BE2C (cell line): ENCODE measurements around the gene FKBP1B.
A peak's percentile ranks its signal among the peaks of the same experiment; 100 is the strongest.

Experiments used
- DNase-seq: peaks from one replicate; pipeline ENCODE4 v3.0.0-alpha.2; 2020
- H3K27me3 ChIP-seq: fragments of 250-450 bp; sonication (Bioruptor Pico); 2 replicates; pipeline ENCODE4 v1.5.1; 2020; ENCODE audit warnings: mild to moderate bottlenecking
- H3K36me3 ChIP-seq: fragments of 250-450 bp; sonication (Bioruptor Pico); 2 replicates; pipeline ENCODE4 v1.5.1; 2020; ENCODE audit warnings: mild to moderate bottlenecking
- H3K4me1 ChIP-seq: fragments of 250-450 bp; sonication (Bioruptor Pico); 2 replicates; pipeline ENCODE4 v1.5.1; 2020
- H3K4me3 ChIP-seq: 2 replicates; pipeline ENCODE4 v1.5.1; 2011; ENCODE audit warnings: low read depth, low read length
- H3K9me3 ChIP-seq: fragments of 250-450 bp; sonication (Bioruptor Pico); 2 replicates; pipeline ENCODE4 v1.5.1; 2020
- CTCF ChIP-seq: IDR thresholded peaks from 2 replicates; pipeline ENCODE4 v1.5.1; 2012; ENCODE audit warnings: mild to moderate bottlenecking, low read depth, low read length

FKBP1B gene

GRCh38 chr2:24080701-24081100 is 31.2 kb downstream of the FKBP1B start:
- peaks cover 7% of the 10 kb centered on the region; the same call in 1 of the 2 replicates for H3K36me3 ChIP-seq
- TF ChIP-seq CTCF = no peak

DNA sequence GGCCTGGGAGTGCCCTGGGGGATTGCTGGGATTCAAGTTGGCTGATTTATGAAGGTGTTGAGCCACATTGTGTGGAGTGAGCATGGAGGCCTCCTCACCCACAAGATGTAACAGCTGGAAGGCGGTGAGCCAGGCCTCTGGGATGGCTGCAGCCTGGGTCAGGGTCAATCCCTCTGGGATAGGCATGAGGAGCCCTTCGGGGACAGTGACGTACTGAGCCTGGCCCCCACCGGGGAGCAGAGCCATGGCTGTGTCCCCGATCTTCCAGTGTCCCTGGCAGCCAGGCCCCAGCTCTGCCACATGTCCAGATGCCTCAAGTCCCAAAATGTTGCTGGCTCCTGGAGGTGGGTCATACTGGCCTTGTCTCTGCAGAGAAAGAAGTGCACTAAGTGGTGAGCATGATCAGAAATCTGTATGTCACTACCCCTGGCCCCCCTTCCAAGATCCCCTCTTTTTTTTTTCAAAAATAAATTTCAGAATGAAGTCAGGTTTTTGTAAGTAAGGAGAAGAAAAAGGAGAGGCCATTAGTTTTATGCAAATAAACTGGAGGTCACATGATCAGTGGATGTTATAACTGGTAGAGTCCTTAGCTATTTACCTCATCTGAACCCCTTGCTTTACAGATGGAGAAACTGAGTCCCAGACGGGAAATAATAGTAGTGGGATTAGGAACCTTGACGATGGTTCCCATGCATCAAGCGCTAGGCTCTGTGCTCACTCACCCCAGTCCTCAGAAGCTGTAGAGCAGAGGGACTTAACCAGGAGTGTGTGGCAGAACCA is 33.4 kb downstream of the FKBP1B start:
- Histone ChIP-seq H3K36me3 (peaks cover 7% of the 10 kb centered on the region; the same call in 1 of the 2 replicates), H3K4me3 (peak overlapping the region; percentile 77), H3K4me1 (peaks cover 4% of the 10 kb centered on the region; the same call in 1 of the 2 replicates), H3K27me3 (no peaks in the 10 kb centered on the region), H3K9me3 (no peaks in the 10 kb centered on the region)
- DNase-seq = no peak
- no peak for TF ChIP-seq CTCF

More at GRCh38 chr2:24080701-24081100, 31.2 kb downstream of the FKBP1B start:
- Histone ChIP-seq H3K27me3 (no peaks in the 10 kb centered on the region), H3K4me3 (no peak overlapping the region), H3K9me3 (no peaks in the 10 kb centered on the region), H3K4me1 (peaks cover 4% of the 10 kb centered on the region; the same call in 1 of the 2 replicates)
- no peak for DNase-seq

DNA sequence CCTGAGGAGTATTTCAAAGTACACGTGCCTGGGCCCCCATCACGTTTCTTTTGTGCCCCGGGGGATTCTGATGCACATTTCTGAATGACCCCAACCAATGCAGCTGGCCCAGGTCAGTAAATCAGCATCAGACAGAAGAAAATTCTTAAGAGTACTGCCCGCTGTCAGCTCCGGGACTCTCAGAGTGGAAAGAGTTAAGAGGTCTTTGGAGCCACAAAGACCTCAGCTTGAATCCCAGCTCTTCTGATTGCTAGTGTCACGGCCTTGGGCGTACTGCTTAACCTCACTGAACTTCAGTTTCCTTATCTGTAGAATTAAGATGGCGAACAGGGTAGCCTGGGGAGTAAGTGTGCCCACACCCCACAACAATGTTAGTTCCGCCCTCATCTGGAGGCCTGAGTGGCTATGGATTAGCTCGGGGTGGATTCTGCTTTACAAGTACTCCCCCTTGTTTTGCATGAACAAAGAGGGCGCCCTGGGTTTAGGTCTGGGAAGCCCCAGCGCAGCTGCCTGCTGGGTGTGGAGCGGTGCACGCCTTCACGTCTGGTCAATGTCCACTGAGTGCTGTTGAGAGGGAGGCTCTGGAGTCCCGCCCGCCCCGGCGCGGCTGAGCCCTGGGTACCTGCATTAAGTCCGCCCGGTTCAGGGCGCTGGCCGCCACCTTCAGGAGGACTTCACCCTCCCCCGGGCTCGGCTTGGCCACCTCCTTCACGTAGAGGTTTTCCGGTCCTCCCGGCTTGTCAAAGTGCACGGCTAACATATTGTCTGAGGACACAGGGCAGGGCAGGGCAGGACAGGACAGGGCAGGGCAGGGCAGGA is 34.2 kb downstream of the FKBP1B start:
- peak; percentile 88 for DNase-seq
- no peak for TF ChIP-seq CTCF
- H3K9me3 ChIP-seq = no peaks in the 10 kb centered on the region
- H3K4me1 ChIP-seq = peaks cover 4% of the 10 kb centered on the region; the same call in 1 of the 2 replicates
- peaks cover 7% of the 10 kb centered on the region; the same call in 1 of the 2 replicates for H3K36me3 ChIP-seq
- H3K27me3 ChIP-seq = no peaks in the 10 kb centered on the region
- peak overlapping the region; percentile 77 for H3K4me3 ChIP-seq

GRCh38 chr2:24084386-24085199 is 35.1 kb downstream of the FKBP1B start, which contains the start of gene TP53I3:
TP53I3 (minus strand) TSS chr2:24084834; CDS start chr2:24084326, 508 bp downstream.
- H3K36me3 ChIP-seq = peaks cover 7% of the 10 kb centered on the region; the same call in 1 of the 2 replicates
- H3K9me3 ChIP-seq = no peaks in the 10 kb centered on the region
- H3K27me3 ChIP-seq = no peaks in the 10 kb centered on the region
- peak; percentile 77 for TF ChIP-seq CTCF
- peak within 1 kb of the TSS; percentile 77 for H3K4me3 ChIP-seq
- peaks cover 4% of the 10 kb centered on the region; the same call in 1 of the 2 replicates for H3K4me1 ChIP-seq
- DNase-seq = peak; percentile 95

- no peak for DNase-seq
- TF ChIP-seq CTCF = no peak
Measured at GRCh38 chr2:24085200-24085489, 35.6 kb downstream of the FKBP1B start.

More at GRCh38 chr2:24085200-24085489, 35.6 kb downstream of the FKBP1B start:
- peaks cover 7% of the 10 kb centered on the region; the same call in 1 of the 2 replicates for H3K36me3 ChIP-seq
- peaks cover 4% of the 10 kb centered on the region; the same call in 1 of the 2 replicates for H3K4me1 ChIP-seq
- no peaks in the 10 kb centered on the region for H3K27me3 ChIP-seq
- H3K4me3 ChIP-seq = peak overlapping the region; percentile 77
- no peaks in the 10 kb centered on the region for H3K9me3 ChIP-seq
